Retinal pigment epithelial cell (primary cell): Measurements from ENCODE around the gene LEO1.
"Not testable (repeated sequence)": the region's sequence is repeated elsewhere in the genome, so short reads cannot be mapped to it uniquely, and the experiment has no call there.

ENCODE experiments used
- DNase-seq: peaks from one replicate; pipeline ENCODE4 v3.0.0-alpha.2; 2010; ENCODE audit warnings: low read depth
- H3K4me3 ChIP-seq: 2 replicates; pipeline ENCODE4 v1.5.1; 2011; ENCODE audit warnings: mild to moderate bottlenecking, low read length, control low read depth, moderate library complexity
- CTCF ChIP-seq: conservative IDR thresholded peaks from 2 replicates; pipeline ENCODE4 v1.5.1; 2011; ENCODE audit warnings: low read depth, low read length, control low read depth, inconsistent platforms

Gene LEO1

GRCh38 chr15:52008698-52009434 is 37.3 kb upstream of the LEO1 start:
- DNase-seq: no peak
- no peak for TF ChIP-seq CTCF
- H3K4me3 ChIP-seq: no peak overlapping the region

- TF ChIP-seq CTCF: no peak
- no peak for DNase-seq
- no peak overlapping the region for H3K4me3 ChIP-seq
Measured at GRCh38 chr15:52008359-52008697, 36.8 kb upstream of the LEO1 start.

GRCh38 chr15:52006702-52007340 is 35.2 kb upstream of the LEO1 start:
- H3K4me3 ChIP-seq: no peak overlapping the region
- no peak for TF ChIP-seq CTCF
- no peak for DNase-seq

DNA sequence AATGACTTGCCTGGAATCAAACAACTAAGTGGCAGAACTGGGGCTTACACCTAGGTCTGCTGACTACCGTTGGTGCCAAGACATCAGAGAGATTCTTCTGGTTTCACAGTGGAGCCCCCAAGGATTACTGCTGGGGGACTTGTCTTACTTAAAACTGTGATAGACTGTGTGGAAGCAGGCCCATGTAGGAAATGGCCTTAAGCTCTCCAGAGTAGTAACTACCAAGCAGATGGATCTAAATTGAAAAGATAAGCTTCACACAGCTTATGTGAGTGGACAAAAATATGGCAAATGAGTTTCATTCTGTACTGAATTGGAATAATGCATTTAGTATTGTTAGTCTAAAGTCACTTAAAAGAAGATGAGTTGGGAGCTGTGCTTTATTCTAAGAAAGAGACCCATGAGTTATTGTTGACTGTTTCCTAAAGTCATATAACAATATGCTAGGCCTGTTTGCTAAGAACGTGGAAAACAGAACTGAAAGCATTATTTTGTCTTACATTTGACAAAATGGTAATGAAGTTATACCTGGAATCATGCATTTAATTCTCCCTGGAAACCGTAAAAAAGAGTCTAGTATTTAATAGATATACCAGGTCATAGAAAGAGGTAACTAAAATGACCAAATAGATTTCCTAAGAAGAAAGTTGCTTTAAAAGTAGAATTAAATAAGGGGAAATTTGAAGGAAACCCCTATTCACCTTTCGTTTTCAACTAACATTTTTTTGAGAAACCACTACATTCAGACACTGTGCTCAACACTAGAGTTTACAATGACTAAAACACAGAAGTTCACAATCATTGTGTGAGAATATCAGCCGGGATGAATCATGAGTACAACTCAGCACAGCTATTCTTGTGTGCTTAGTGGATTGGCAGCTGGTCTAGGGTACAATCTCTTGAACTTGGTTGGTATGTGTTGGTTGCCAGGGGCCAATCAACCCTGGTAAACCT is 34.4 kb upstream of the LEO1 start:
- no peak for TF ChIP-seq CTCF
- DNase-seq: no peak
- H3K4me3 ChIP-seq: no peak overlapping the region

DNA sequence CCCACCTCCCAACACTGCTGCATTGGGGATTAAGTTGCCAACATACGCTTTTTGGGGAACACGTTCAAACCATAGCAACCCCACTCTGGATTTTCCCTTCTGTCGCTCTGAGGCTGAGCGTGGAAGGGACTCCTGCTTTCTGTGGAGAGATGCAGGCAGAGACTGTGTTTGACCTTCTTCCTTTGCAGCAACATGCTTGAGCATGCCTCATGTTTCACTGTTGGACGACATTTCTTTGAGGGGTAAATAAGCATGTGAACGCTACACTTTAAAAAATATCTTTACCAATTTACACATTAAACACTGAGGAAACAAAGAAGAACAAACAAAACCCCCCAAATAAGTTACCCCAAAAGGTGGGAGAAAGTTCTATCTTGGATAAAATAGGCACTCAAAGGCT is 33.2 kb upstream of the LEO1 start:
- no peak for TF ChIP-seq CTCF
- no peak for DNase-seq
- no peak overlapping the region for H3K4me3 ChIP-seq

GRCh38 chr15:52003710-52004109 is 32.1 kb upstream of the LEO1 start:
- TF ChIP-seq CTCF: no peak
- no peak overlapping the region for H3K4me3 ChIP-seq
- DNase-seq: no peak

GRCh38 chr15:52003089-52003488 is 31.5 kb upstream of the LEO1 start:
- DNase-seq, H3K4me3 ChIP-seq: not testable (repeated sequence)
